ENCODE measurements around the gene FXYD2.

Gene FXYD2

DNA sequence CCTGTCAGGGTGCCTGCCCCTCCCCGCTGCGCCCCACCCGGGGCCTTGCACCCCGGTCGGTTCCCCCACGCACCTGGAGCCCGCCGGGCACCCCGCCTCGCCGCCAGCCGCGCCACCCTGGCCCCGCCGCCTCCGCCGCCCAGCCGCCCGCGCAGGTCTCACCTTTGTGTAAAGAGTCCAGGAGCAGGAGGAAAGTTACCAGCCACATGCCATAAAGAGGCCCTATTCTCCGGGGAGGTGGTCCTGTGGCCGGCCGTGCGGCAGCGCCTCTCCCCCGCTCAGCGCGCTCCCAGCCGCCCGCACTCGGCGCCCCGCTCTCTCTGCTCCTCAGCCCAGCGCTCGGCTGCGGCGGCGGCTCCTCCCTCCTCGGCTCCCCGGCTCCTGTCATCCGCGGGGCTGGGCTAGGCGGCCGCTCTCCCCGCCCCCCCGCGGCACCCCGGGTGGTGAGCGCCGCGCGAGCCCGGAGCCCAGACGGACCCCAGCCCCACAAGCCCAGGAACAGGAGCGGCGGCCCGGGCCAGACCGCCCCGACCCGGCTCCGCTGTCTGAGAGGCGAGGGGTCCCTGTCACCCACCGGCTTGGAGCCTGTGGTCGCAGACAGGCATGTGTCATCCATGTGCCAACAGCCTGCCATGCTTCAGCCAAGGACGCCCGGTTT lies 27.5 kb downstream of the FXYD2 start, which contains the start of gene DSCAML1:
DSCAML1 (minus strand) TSS at position 345 of the 658 bp plus-strand sequence; CDS start at position 208, 137 bp downstream.
- no peak for DNase-seq (ENCODE audit: low read depth in 2 of 2)

DNA sequence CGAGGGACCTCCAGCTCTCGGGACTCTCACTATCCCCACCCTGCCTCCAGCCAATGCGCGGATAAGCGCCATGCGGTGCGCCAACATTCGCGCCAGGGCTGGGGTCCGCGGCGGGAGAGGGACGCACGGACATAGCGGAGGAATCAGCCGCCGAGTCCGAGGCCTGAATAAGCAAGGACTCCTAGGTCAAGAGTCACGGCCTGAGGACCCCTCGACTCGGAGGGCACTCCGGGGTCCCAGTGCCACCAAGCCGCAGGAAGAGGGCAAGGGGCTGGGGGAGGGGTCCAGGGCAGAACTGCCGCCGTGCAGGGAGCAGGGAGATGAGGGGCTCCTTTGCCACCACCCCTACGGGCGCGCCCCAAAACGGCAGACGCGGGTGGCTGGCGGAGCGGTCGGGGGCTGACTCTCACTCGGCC lies 28.1 kb downstream of the FXYD2 start:
- DNase-seq (ENCODE audit: low read depth in 2 of 2): no peak

DNA sequence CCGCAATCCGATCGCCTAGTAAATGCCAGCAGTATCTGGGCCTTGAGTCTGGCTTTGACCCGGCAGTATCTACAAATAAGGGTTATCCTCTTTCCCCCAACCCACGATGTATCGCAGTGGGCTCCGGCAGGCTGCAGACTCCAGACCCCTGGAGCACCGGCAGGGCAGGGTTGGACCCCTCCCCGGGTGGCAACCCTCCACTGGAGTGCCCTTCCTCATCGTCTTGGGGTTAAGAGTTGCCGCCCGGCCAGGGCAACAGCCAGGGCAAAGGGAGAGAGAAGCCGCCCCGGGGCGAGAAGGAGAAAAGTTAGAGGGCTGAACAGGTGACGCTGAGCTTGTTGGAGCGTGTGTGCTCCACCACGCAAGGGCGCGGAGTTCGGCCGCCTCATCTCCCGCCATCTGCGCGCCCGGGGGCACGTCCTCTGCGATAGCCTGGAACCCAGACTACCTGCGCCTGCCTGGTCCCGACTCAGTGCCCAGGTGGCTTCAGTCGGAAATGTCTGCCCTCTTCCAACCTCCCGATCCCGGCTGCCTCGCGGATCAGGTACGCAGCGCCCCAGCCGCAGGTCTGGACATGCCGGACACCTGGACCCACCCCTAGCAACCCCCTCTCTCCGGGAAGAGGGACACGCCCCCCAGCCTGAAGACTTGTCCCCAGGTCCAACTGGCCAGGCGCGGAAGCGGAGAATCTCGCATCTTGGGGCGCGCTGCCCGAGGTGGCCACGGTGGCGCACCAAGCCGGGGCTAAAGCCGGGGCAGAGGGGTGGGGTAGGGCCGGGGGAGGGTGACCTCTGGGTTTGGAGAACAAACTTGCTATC lies 28.7 kb downstream of the FXYD2 start:
- DNase-seq (ENCODE audit: low read depth in 2 of 2): no peak

DNA sequence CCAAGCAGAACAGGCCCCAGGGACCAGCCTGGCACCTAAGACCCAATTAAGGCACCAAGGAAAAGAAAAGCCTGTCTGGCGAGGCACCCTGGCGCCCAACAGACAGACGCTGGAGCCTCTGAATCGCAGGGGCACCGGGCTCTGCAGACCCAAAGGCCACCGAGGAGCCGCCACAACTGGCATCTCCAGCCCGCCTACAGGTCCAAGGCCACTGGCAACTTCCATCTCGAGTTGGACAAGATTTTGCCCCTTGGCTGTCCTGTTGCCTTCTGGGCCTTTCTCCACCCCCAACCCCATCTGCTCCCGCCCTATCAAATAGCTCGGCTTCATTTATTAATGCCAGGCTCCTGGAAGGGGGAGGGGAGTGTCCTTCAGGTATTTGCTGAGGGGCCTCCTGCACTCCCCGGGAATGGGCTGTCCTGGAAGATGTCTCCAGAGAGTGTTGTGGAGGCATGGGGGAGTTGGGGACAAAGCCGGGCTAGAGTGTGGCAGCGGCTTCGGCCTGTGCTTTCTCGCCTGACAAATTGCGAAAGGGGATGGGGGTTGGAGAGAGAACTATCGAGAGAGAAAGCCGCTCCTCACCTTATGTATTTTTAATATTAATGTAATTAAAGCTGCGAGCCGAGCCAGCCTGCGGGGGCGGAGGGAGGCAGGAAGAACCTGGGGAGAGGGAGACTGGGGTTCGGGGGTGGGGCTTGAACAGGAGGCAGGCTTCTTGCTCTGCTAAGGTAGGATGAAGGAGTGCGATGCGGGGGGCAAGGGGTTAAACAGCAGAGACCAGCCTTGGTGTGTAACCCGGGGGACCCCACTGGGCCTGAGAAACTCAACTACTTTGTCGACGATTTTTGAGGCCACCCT lies 29.5 kb downstream of the FXYD2 start:
- no peak for DNase-seq (ENCODE audit: low read depth in 2 of 2)

DNA sequence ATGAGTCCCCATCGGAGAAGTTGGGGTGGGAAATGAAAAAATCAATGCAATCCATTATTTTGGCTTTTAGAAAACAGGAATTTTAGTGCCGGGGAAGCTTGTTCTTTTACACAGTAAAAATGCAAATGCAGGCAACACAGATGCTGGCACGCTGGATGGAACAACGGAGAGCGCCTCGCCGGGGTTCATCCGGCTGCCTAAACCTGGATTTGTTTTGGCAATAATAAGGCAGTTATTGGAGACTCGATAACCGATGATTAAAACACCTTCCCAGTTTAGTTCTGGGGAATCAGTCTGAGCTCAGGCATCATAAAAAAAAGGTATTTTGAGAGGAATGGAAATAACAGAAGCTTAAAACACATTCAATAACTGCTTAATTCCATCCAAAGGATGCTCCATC lies 30.4 kb downstream of the FXYD2 start:
- no peak for DNase-seq (ENCODE audit: low read depth in 2 of 2)

DNA sequence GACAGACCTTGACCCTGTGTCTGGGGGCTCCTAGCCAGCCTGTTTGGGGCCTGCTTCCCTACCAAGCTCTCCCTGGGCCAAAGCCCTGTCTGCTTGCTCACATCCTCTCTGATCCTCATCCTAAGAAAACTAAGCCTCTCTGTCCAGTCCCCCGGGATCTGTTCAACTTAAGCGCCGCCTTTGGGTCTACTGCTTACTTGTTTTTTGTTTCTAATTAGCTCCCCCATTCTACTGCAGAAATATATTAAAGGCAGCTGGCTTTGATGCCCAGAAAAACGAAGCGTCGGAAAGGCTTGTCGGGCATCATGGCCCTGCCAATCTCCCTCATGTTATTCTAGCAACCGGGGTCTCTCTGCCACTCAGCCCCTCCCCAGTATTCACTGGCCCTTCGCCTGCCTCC lies 31.0 kb downstream of the FXYD2 start:
- no peak for DNase-seq (ENCODE audit: low read depth in 2 of 2)

DNA sequence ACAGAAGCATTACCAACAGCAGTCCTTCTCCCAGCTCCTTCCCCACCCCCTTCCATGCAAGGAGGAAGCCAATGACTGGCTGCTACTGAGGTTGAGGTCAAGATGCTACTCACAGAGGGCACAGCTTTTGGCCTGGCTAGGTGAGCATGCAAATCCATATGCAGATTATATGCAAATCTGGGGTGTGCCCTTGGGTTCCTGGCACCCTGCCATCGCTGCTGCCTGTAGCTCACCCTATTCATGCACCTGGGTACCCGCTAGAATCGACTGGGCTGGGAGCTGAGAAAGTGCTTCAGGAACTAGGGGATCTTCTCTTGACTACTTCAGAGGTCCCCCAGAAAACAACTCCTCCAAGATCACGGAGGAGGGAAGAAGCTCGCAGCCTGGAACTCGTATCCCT lies 31.6 kb downstream of the FXYD2 start:
- DNase-seq (ENCODE audit: low read depth in 2 of 2): no peak

DNA sequence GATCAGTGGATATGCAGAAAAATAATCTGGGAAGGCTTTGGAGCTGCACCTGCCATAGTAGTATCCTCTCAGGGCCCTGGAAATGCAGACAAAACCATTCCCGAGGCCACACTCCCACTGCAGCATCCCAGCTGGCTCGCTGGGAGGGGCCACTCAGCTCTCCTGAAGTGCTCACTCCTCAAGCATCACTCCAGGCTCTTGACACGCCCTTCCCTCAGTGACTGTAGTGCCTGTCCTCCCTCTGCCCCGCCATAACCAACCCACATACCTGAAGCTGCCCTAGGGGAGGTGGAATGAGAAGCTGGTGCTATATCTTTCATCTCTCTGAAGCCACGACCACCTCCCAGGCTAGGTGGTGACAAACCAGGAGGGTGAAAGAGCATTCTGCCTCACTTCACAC lies 32.3 kb downstream of the FXYD2 start:
- no peak for DNase-seq (ENCODE audit: low read depth in 2 of 2)

DNA sequence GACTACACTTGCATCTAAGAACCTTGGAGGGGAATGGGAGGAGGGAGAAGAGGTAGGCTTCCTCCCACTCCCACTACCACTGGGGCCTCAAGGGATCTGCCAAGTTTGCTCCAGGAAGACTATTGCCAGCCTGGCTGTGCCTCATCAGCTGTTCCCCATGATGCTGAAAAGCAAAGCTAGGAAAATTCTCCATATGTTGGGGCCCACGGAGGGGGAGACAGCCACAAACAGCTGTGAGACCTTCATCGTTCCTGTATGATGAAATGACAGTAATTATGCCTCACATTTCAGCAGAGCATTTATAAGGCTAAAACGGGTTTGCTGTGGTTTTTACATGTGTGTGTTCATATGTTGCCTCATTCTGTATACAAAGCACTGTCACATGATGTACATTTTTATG lies 34.3 kb downstream of the FXYD2 start:
- no peak for DNase-seq (ENCODE audit: low read depth in 2 of 2)

DNA sequence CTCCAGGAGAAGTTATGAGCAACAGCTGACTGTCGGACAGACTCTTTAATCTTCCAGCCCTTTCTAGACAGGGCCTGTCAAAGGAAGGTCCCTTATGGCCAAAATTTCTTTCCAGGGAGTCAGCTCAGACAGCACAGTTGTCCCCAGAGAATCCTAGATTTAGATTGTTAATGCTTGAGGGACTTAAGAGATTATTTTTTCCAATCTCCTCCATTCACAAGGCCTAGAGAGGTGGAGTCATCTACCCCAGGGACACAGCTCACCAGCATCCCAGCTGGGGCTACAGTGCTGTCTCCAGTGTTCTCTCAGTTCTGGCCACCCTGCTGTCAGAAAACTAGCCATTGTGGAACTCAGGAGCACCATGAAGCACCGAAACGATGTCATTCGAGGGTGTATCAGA lies 35.3 kb downstream of the FXYD2 start:
- no peak for DNase-seq (ENCODE audit: low read depth in 2 of 2)

DNA sequence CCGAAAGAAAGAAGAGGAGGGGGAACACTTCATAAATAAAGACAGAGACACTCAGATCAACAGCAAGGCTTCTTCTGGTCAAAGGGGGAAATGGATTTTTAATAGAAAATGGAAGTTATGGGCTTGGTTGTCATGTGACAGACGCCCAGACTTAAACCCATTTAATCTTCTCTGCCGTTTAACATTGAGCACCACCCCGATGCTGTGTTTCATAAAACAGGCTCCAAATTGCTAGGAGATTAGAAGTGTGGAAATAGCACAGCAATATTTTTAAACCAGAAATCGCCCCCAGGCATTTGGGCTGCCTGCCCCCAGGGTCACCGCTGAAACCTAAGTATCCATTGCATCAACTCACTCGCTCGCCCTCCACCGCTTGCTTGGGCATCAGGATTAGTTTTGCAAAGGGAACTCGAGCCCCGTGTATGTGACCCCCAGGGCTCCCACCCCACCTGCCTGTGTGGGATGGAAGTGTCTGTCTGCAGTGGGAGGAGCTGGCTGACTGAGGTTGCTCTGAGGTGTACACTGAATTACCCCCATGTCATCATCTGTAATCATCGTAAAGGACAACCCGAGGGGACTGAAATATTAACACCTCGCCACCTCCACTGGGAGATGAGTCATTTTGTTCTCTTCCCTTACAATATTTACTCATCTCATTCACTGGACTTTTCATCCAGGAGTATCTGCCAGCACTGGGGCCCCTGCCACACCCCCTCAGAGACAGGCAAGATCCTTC lies 38.2 kb downstream of the FXYD2 start:
- DNase-seq (ENCODE audit: low read depth in 2 of 2): no peak

DNA sequence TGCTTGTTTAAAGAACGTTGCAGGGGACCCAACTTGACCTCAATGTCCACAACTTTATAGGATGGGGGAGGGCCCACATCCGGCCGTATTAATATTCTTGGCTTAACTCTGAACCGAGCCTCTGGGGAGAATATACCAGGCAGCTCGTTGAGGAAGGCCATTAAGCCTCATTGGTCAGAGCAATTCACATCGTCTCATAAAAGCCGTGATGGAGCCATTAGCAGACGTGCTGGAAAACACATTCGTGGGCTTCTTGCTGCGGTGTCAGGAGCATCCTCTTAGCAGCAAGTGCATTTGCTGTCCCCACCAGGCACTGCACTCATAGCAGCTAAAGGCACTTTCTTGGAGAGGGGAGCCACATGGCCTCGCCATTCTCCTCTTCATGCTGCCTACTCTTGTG lies 42.4 kb downstream of the FXYD2 start:
- DNase-seq (ENCODE audit: low read depth in 2 of 2): no peak

DNA sequence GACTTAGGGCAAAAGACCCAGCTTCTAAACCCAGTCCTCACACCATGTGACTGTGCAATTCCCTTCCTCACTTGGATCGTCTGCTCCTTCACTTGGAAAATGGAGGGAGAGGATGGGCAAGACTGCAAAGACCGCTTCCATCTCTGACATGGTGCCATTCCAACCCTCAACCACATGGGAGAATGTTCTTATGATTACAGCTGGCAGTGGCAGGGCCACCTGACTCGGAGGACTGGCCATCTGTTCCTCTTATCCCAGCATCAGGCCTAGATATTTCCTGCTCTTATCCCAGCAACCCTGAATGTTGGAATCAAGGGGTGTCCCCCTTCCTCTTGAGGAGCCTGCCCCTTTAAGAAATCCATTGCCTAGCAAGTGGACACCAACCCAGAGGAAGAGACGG lies 42.9 kb downstream of the FXYD2 start:
- no peak for DNase-seq (ENCODE audit: low read depth in 2 of 2)

DNA sequence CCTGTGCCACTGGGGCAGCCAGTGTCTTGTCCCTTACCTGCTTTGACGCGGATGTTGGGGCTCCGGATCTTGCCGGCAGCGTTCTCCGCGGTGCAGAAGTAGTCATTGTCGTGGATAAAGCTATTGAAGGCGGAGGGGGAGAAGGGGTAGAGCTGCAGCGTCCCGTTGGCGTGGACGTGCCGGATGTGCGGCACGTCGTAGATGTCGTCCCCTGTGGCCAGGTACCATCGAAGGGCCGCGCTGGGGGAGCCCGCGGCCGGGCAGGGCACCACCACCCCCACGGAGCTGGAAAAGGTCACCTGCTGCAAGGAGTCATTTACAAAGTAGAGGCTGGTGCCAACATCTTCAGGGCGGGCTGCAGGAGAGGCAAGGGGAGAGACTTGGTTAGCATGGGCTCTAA lies 44.1 kb downstream of the FXYD2 start:
- DNase-seq (ENCODE audit: low read depth in 2 of 2): no peak

DNA sequence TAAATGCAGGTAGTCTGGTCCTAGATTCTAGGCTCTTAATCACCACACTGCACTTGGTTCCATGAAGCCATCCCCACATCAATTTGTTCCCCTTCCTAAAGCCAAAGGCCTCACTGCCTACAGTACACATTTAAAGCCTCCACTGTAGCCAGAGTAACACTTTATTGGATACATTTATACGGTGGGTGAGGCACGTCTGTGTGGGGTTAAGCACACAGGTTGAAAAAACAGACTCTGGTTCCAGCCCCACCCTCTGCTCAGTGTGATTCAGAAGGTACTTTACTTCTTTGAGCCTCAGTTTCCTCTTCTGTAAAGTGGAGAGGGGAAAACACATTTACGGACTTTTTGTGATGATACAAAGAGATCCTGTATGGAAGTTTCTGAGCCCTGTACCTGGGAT lies 50.0 kb downstream of the FXYD2 start:
- DNase-seq (ENCODE audit: low read depth in 2 of 2): no peak

DNA sequence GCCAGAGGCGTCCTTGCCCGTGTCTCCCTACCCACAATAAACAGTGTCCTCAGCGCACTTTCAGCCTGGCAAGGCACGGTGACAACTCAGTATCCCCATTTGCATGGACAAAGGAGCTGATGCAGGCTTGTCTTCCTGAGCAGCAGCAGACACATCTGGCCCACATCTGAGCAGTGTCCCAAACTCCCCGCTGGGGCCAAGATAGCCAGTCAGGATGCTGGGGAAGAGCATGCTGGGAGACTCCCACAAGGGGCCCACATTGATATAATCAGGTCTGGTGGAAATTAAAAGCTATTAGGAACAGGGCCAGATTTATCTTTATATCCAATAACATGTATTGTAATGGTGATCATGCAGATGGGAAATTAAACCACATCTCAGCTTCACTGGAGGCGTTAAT lies 52.2 kb downstream of the FXYD2 start:
- no peak for DNase-seq (ENCODE audit: low read depth in 2 of 2)

DNA sequence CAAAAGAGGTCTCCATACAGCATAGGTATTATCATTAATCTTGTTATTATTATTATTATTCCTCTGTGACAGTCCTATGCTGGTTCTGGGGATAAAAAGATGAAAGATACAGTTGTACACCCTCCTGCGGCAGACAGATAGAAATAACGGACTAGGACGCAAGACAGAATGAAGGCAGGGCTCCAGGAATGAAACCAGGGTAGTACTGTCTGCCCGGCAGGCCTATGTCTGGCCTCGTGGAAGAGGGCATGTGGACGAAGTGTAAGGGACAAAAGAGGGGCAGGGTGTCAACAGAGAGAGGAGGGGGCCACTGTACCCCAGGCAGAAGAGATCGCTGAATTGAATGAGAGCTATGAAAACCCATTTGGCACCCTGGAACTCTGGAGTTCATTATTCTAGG lies 52.7 kb downstream of the FXYD2 start:
- no peak for DNase-seq (ENCODE audit: low read depth in 2 of 2)

DNA sequence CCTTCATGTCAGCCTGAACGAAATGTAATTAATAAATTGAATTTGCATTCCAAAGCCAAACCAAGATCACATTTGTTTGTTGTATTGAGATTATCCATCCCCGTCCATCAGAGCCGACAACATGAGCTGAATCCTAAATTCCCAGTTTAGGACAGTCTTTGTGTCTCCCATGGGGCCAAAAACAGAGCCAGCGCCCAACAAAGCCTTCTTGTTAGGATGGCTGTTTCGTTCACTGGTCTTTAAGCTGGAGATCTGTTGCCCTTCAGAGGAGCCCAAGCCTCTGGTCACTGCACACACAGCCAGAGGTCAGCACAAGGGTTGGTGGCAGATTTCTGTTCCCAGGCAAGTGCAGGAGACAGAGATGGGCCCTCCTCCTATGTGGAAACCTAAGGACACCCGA lies 53.3 kb downstream of the FXYD2 start:
- no peak for DNase-seq (ENCODE audit: low read depth in 2 of 2)

DNA sequence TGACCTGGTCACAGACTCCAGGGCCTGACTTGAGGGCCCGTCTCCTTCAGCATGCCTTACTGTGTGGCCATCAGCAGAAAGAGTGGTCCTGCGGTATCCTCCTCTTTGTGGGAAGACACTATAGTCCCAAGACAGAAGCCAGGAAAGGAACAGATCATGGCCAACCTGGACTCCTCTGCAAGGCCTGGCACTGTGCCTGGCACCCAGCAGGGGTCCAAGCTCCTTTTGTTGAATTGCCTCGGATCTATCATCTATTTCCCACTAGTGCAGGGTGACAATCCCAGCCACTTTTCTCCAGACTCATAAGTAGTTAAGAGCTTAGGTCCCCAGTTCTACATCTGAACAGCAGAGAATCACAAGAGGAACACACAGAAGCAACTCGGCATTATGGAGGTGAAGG lies 54.5 kb downstream of the FXYD2 start:
- no peak for DNase-seq (ENCODE audit: low read depth in 2 of 2)
